ENCODE data around the gene ADCY10.
"Not testable (repeated sequence)": the region's sequence is repeated elsewhere in the genome, so short reads cannot be mapped to it uniquely, and the experiment has no call there.

The ADCY10 gene

GRCh38 chr1:167856711-167857418 is 57.1 kb downstream of the ADCY10 start:
- no peak for DNase-seq

- no peak for DNase-seq
These were observed 59.8 kb downstream of the ADCY10 start for GRCh38 chr1:167854184-167854583.

- DNase-seq = no peak
These were observed 64.3 kb downstream of the ADCY10 start for GRCh38 chr1:167849666-167850065.

DNA sequence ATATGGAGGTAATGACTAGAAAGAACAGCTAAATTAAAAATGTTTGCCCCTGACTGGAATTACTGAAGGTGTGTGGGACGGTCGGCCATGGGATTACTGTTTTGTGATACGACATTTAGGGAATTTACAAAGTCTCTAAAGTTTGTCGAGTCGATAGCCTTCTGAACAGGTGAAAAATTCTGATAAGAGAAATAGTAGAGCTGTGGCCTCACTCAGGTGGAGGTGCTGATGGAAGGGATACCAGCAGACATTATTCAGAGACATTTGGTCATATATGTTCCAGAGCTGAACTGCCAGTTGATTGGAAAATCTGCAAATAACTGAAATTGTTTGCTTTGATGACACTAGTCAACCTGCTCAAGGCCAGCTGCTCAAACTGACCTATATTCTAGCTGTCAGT is 71.1 kb downstream of the ADCY10 start:
- DNase-seq = no peak

- DNase-seq = no peak
These were observed 72.4 kb downstream of the ADCY10 start for GRCh38 chr1:167841530-167841929.

DNA sequence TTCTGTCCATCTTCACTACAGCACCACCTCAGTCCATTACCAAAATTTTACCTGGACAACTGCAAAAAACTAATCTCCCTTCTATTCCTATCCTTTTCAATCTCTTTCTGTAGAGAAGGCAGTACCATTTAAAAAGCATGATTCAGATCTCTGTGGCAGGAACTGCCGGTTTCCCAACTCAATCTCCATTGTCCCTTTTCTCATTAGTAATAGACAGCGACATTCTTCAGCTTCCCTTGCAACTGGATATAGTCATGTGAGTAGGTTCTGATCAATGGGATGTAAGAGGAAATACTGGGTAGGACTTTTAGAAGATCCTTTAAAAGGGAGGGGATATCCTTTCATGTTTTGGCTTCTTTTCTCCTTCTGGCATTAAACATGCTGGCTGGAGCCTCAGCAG is 74.9 kb downstream of the ADCY10 start:
- no peak for DNase-seq

- no peak for DNase-seq
These were observed 76.6 kb downstream of the ADCY10 start for GRCh38 chr1:167837326-167837725.

DNA sequence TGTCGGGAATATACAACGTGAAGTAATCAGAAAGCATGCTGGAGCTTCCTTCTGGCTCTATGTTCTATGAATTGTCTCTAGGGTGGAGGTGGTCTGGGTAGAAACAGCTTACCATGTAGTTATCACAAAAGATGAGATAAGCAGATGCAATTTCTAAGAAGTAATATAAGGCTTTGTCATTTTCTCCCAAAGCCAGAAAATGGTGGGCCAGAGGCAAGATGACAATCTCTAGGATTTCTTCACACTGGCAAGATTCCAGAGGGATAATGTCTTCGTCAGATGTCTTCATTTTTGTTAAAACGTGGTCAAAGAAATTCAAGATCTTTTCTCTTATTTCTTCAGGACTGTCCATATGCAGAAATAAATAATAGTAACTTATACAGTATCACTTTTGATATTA is 77.7 kb downstream of the ADCY10 start:
- DNase-seq = no peak

GRCh38 chr1:167833904-167834303 is 80.0 kb downstream of the ADCY10 start:
- no peak for DNase-seq

GRCh38 chr1:167832693-167833092 is 81.2 kb downstream of the ADCY10 start:
- DNase-seq = no peak

DNA sequence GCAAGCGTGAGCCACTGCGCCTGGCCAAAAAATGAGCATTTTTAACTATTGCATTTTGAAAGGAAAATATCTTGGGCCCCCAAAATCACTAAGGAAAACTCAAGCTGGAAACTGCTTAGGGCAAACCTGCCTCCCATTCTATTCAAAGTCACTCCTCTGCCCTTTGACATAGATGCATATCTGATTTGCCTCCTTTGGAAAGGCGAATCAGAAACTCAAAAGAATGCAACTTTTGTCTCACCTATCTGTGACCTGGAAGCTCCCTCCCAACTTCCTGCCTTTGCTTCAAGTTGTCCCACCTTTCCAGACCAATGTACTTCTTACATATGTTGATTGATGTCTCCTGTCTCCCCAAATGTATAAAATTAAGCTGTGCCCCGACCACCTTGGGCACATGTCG is 83.3 kb downstream of the ADCY10 start:
- DNase-seq = not testable (repeated sequence)

DNA sequence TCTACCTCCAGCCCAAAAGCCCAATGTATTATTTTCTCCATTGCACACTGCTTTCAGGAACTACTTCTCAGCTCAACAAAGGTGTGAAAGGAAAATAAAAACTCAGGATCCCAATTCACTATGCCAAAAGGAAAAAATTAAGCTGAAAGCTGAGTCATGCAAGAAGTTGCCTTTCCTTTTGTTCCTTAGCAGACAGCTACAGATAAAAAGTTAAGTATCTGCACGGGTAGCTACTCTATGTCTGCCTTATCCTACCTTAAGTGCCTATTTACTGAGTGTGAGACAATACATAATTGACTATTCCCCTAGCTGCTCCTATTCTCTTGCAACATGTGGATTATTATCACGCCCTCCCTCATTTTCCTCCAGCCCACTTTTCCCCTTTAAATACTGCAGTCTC is 84.1 kb downstream of the ADCY10 start:
- no peak for DNase-seq

GRCh38 chr1:167826127-167826526 is 87.8 kb downstream of the ADCY10 start:
- no peak for DNase-seq

- no peak for DNase-seq
These were observed 88.4 kb downstream of the ADCY10 start for GRCh38 chr1:167825419-167826079.

- DNase-seq = no peak
These were observed 89.7 kb downstream of the ADCY10 start for GRCh38 chr1:167824163-167824794.

DNA sequence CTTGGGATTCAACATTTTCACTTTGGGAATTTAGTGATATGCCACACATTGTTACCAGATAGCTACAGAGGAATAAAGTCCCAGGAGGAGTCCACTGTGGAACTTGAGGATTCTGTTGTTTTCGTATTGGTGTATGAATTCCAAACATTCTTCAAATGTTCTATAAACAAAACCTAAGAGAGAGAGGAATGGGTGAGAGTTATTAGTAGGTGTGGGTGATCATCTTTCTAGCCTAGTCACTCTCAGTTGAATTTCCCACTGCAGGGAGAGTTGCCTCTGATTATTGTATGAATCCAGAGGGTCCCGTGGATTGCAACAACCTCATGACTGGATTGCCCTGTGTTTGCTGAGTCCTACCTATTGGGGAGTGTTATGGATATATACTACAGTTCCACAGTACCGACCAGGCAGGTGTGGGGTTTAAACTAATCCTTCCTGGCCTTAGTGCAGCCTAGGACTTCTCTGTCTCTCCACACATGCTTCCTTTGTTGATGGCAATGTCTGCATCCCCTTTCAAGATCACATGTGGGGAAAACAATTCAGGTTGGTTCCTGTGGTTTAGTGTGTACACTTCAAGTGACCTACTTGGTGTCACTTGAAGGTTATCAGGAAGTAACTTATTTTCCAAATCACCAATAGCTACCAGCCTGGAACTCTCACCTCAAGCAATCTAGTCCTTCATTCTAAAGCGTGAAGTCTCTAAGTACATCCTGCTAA is 91.8 kb downstream of the ADCY10 start:
- peak; percentile 13 for DNase-seq

DNA sequence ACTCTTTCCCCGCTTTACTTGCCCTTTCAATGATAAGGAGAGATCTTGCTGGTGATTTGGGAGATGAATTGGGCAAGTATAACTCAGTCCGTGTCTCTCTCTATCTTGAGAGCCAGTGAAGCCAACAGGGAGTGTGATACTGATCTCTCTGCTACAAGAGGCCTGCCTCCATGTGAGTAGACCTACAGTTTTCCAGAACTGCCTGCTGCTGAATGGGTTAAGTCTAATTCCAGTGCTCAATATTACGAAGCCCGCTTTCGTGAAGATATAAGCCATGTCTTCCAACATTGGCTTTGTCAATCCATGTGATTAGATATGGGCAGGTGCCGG is 92.6 kb downstream of the ADCY10 start:
- no peak for DNase-seq

- DNase-seq = no peak
These were observed 93.1 kb downstream of the ADCY10 start for GRCh38 chr1:167820684-167821355.

- no peak for DNase-seq
These were observed 93.9 kb downstream of the ADCY10 start for GRCh38 chr1:167819849-167820683.

GRCh38 chr1:167815650-167816049 is 98.3 kb downstream of the ADCY10 start:
- no peak for DNase-seq

DNA sequence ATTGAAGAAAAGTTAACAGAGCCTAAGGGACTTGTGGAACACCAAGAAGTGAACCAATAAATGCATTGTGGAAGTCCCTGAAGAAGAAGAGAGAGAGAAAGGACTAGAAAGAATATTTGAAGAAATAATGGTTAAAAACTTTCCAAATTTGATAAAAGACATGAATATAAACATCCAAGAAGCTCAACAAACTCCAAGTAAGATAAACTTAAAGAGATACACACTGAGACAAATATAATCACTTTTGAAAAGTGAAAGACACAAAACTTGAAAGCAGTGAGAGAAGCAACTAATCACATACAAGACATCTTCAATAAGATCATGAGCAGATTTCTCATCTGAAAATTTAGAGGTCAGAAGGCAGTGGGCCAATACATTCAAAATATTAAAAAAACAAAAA is 101.0 kb downstream of the ADCY10 start:
- no peak for DNase-seq

GRCh38 chr1:167808690-167809089 is 105.2 kb downstream of the ADCY10 start:
- no peak for DNase-seq

Measured in NCI-H187 treated with DMSO at 0.1 percent for 48 hours (cell line).